C1 segment of cervical spinal cord (tissue), 14 donors: ENCODE results near the gene OR51G1.
"Not testable (repeated sequence)": the region's sequence is repeated elsewhere in the genome, so short reads cannot be mapped to it uniquely, and the experiment has no call there.

ENCODE experiments used
- DNase-seq, 14 donors: peaks; one replicate each; lab custom pipeline; 2025; lab: John Stamatoyannopoulos, UW

Gene OR51G1

GRCh38 chr11:4924239-4924638 is at the start of gene OR51G1:
TSS of gene OR51G1 (minus strand) at chr11:4924339. CDS start at chr11:4924339, 0 bp downstream.
- no peak for DNase-seq

GRCh38 chr11:4962816-4963215 is 38.7 kb upstream of the OR51G1 start:
- DNase-seq, result no peak

GRCh38 chr11:4960877-4961276 is 36.7 kb upstream of the OR51G1 start:
- DNase-seq, result no peak

GRCh38 chr11:4957396-4957795 is 33.3 kb upstream of the OR51G1 start:
- no peak for DNase-seq

GRCh38 chr11:4955613-4956012 is 31.5 kb upstream of the OR51G1 start, which contains the start of gene OR51A2:
TSS of gene OR51A2 (minus strand) at chr11:4955713. CDS start at chr11:4955713, 0 bp downstream.
- not testable (repeated sequence) for DNase-seq

GRCh38 chr11:4947505-4947904 is 23.4 kb upstream of the OR51G1 start, which contains the start of gene OR51A4:
TSS of gene OR51A4 (minus strand) at chr11:4947605. CDS start at chr11:4947100, 505 bp downstream.
- no peak for DNase-seq

GRCh38 chr11:4936745-4937144 is 12.6 kb upstream of the OR51G1 start:
- DNase-seq, result no peak

- DNase-seq, result no peak
Measured at GRCh38 chr11:4932751-4933150, 8.6 kb upstream of the OR51G1 start.

- no peak for DNase-seq
Measured at GRCh38 chr11:4926608-4927007, 2.5 kb upstream of the OR51G1 start.

GRCh38 chr11:4922304-4922703 is 1.8 kb downstream of the OR51G1 start:
- DNase-seq, result no peak

- no peak for DNase-seq
Measured at GRCh38 chr11:4921796-4922195, 2.3 kb downstream of the OR51G1 start.

GRCh38 chr11:4919250-4919649 is 4.9 kb downstream of the OR51G1 start, which contains the start of gene OR51G2:
TSS of gene OR51G2 (minus strand) at chr11:4919350. CDS start at chr11:4915663, 3,687 bp downstream.
- no peak for DNase-seq

GRCh38 chr11:4916581-4916980 is 7.6 kb downstream of the OR51G1 start:
- DNase-seq, result no peak

GRCh38 chr11:4903484-4903883 is 20.7 kb downstream of the OR51G1 start, which contains the start of gene OR51A7:
TSS of gene OR51A7 (plus strand) at chr11:4903783. CDS start at chr11:4907370, 3,587 bp downstream.
- no peak for DNase-seq

- DNase-seq, result no peak
Measured at GRCh38 chr11:4891996-4892640, 32.0 kb downstream of the OR51G1 start.

- no peak for DNase-seq
Measured at GRCh38 chr11:4890279-4890678, 33.9 kb downstream of the OR51G1 start.

GRCh38 chr11:4887591-4887990 is 36.5 kb downstream of the OR51G1 start:
- no peak for DNase-seq

- DNase-seq, result no peak
Measured at GRCh38 chr11:4886186-4886585, 38.0 kb downstream of the OR51G1 start.

GRCh38 chr11:4884361-4884760 is 39.8 kb downstream of the OR51G1 start:
- DNase-seq, result no peak

- DNase-seq, result no peak
Measured at GRCh38 chr11:4882543-4882942, 41.6 kb downstream of the OR51G1 start.

- DNase-seq, result no peak
Measured at GRCh38 chr11:4881860-4882500, 42.2 kb downstream of the OR51G1 start, which contains the start of gene OR51T1. TSS of gene OR51T1 (plus strand) at chr11:4881900. CDS start at chr11:4881900, 0 bp downstream.

- DNase-seq, result no peak
Measured at GRCh38 chr11:4881188-4881587, 43.0 kb downstream of the OR51G1 start.
